Lower leg skin (tissue), 3 donors: ENCODE results near the gene GLT8D2.

Experiments
- POLR2A ChIP-seq, 2 donors: fragments of 450-650 bp; IDR thresholded peaks; one replicate each; pipeline ENCODE4 v1.6.1; 2016 to 2017; ENCODE audit warnings: antibody characterized with exemption in 2 of 2, mild to moderate bottlenecking in 1 of 2, moderate library complexity in 1 of 2
- TF ChIP-seq, protein P1 (sequence below), 3 donors: fragments of 450-650 bp; IDR thresholded peaks; one replicate each; pipeline ENCODE4 v1.5.1; 2016; ENCODE audit warnings: antibody characterized with exemption in 3 of 3, mild to moderate bottlenecking in 3 of 3, moderate library complexity in 2 of 3

DNA sequence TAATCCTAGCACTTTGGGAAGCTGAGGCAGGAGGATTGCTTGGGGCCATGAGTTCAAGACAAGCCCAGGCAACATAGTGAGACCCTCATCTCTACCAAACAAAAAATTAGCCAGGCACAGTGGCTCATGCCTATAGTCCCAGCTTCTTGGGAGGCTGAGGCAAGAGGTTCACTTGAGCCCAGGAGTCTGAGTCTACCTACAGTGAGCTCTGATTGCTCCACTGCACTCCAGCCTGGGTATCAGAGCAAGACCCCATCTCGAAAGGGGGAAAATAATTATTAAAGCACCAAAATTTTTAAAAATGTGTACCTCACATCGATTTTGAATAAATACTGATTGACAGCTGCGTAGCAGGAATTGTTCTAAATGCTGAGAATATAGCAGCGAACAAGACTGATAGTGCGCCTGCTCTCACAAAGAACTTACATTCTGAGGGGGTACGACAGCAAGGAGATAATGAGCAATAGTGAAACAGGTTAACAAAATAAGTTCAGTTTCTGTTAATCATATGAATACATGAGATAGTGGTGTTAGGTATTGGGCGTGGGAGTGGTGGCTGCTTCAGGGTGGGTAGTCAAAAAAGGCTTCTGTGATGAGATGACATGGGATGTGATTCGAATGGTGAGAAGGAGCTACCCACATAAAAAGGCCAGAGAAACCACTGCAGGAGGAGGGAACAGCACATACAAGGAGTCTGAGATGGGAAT is 33.9 kb upstream of the GLT8D2 start:
- TF ChIP-seq, protein P1, sequence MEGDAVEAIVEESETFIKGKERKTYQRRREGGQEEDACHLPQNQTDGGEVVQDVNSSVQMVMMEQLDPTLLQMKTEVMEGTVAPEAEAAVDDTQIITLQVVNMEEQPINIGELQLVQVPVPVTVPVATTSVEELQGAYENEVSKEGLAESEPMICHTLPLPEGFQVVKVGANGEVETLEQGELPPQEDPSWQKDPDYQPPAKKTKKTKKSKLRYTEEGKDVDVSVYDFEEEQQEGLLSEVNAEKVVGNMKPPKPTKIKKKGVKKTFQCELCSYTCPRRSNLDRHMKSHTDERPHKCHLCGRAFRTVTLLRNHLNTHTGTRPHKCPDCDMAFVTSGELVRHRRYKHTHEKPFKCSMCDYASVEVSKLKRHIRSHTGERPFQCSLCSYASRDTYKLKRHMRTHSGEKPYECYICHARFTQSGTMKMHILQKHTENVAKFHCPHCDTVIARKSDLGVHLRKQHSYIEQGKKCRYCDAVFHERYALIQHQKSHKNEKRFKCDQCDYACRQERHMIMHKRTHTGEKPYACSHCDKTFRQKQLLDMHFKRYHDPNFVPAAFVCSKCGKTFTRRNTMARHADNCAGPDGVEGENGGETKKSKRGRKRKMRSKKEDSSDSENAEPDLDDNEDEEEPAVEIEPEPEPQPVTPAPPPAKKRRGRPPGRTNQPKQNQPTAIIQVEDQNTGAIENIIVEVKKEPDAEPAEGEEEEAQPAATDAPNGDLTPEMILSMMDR (IDR thresholded peaks at IDR 0.05) = no peak
- TF ChIP-seq POLR2A (IDR thresholded peaks at IDR 0.05) = no peak
